ENCODE data around the gene NDRG4.

The NDRG4 gene

GRCh38 chr16:58516768-58517107 lies 16.8 kb downstream of the NDRG4 start:
- no peak for TF ChIP-seq CTCF (IDR thresholded peaks at IDR 0.05)

DNA sequence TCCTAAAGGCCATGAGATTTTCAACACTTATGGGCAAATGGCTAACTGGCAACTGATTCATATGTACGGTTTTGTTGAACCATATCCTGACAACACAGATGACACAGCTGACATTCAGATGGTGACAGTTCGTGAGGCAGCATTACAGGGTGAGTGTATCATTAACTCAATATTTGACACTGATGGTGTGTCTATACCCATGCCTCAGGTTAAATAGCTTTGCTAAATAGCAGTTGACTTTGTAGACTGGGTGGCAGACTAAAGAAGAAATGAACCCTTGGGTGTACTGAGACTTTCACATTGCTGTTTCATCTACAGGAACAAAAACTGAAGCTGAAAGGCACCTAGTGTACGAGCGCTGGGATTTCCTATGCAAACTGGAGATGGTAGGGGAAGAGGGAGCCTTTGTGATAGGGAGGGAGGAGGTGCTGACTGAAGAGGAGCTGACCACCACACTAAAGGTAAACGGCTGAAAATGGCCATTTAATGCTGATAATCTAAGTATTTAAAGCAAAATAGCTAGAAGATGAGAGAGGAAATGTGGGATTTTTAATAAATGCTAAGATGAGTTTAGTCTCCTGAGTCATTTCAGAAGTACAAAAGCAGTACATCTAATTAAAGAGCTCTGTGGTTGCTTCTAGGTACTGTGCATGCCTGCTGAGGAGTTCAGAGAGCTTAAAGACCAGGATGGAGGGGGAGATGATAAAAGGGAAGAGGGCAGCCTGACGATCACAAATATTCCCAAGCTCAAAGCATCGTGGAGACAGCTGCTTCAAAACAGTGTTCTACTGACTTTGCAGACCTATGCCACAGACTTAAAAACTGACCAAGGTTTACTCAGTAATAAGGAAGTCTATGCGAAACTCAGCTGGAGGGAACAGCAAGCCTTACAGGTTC lies 18.4 kb downstream of the NDRG4 start:
- TF ChIP-seq CTCF (IDR thresholded peaks at IDR 0.05), result no peak

DNA sequence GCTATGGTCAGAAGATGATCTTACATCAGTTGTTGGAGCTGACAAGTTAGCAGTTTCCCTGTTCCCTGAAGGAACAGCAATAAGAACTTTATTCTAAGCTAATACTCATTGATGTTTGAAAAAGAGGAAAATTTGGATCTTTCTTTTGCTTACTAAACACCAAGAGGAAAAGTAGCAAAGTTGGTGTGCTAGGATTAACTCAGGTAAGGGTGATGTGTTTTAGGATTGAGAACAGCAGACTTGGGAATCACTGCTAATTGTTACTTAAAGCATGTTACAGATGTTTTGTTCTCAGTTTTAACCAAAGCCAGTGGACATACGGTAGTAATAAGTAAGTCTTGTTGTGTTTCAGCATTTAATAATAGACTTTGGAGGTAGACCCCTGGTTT lies 19.0 kb downstream of the NDRG4 start:
- TF ChIP-seq CTCF (IDR thresholded peaks at IDR 0.05), result no peak

GRCh38 chr16:58519707-58520106 lies 19.8 kb downstream of the NDRG4 start:
- TF ChIP-seq CTCF (IDR thresholded peaks at IDR 0.05), result no peak

DNA sequence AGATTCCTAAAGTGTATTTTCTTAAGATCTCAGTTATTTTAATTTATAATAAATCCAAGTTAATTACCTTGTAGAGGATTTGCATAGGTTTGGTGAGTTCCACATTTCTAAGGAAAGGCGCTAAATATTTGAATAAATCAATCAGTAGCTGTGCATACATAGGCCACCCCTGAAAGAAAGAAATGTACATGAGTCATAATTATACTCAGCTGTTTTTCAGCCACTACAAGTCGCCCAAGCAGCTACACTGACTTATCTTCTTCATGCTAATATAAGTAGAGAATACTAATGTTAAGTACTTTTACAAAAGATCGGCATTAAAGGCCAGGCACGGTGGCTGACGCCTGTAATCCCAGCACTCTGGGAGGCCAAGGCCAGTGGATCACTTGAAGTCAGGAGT lies 30.2 kb downstream of the NDRG4 start:
- no peak for TF ChIP-seq CTCF (IDR thresholded peaks at IDR 0.05)

DNA sequence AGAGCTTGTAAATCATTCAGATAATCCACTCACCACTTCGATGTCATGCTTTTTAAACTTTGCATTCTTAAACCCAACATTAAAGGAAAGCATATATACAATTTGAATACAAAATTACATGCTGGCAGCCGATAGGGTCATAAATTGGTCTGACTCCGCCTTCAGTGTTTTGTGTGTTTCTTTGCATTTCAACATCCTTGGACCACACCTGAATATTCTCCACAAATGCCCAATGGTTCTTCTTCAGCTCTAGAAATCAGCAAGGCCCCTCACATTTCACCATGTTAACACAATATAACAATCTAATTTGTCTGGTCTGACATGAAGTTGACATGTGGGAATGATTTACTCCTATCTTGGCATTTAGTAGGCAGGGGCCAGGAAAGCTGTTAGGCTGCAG lies 32.5 kb downstream of the NDRG4 start:
- no peak for TF ChIP-seq CTCF (IDR thresholded peaks at IDR 0.05)

DNA sequence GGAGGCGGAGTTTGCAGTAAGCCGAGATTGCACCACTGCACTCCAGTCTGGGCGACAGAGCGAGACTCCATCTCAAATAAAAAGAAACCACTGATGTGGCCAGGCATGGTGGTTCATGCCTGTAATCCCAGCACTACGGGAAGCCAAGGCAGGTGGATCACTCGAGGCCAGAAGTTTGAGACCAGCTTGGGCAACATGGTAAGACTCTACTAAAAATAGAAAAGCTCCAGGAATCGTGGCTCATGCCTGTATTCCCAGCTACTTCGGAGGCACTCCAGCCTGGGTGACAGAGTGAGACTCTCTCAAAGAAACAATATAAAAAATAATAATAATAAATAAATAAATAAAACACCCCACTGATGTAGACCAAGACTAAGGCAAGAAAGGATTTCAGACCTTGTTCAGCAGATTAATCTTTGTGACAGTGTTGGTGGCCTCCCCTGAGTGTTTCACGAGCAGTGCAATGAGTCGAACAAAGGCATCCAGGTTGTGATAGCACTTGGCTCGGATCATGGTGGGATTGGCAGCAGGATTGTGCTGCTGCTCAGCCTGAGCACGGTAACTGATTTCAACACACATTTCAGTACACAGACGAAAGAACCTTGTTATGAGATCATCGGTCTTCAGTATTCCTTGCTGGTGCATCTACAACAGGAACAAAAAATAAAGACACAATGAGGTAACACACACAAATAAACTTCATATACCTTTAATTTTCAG lies 34.0 kb downstream of the NDRG4 start:
- TF ChIP-seq CTCF (IDR thresholded peaks at IDR 0.05), result no peak
